K562 (cell line): Measurements from ENCODE around the gene DNAJC13.

Experiments
- JUN ChIP-seq, 2 experiments: sonication (generic) in 1 of 2; formaldehyde crosslinking in 1 of 2; IDR thresholded peaks; 2 replicates each; pipeline versions ENCODE4 v1.6.1 to v1.8.0; 2012 to 2022; ENCODE audit warnings: borderline replicate concordance in 2 of 2, mild to moderate bottlenecking in 2 of 2, improper control_type of control experiment in 1 of 2, low read depth in 1 of 2, low read length in 1 of 2, missing genetic modification reagents in 1 of 2
- U2AF1 ChIP-seq: fragments of 200-400 bp; formaldehyde crosslinking; optimal IDR thresholded peaks from 2 replicates; pipeline ENCODE3; 2017; ENCODE audit warnings: mild to moderate bottlenecking, low read depth, low read length, moderate library complexity

GRCh38 chr3:132545471-132545870, 128.2 kb downstream of the DNAJC13 start:
- no peak for TF ChIP-seq JUN (IDR thresholded peaks at IDR 0.05; ENCODE audit: borderline replicate concordance, low read depth, low read length)
- no peak for TF ChIP-seq JUN (CRISPR knock-in tag; IDR thresholded peaks at IDR 0.05; ENCODE audit: borderline replicate concordance)
- no peak for TF ChIP-seq U2AF1
